Measurements from ENCODE around the gene PCTP.

PCTP gene

GRCh38 chr17:55773671-55774070 is 22.8 kb downstream of the PCTP start:
- TF ChIP-seq CTCF (IDR thresholded peaks at IDR 0.05; ENCODE audit: insufficient read depth, low read depth, low read length, missing control alignments), result no peak
- DNase-seq (ENCODE audit: low read depth), result no peak
- no peak overlapping the region for H3K4me3 ChIP-seq (ENCODE audit: low read depth, low read length)

GRCh38 chr17:55774846-55775271 is 24.0 kb downstream of the PCTP start:
- no peak for DNase-seq (ENCODE audit: low read depth)
- no peak for TF ChIP-seq CTCF (IDR thresholded peaks at IDR 0.05; ENCODE audit: insufficient read depth, low read depth, low read length, missing control alignments)
- no peak overlapping the region for H3K4me3 ChIP-seq (ENCODE audit: low read depth, low read length)

- DNase-seq (ENCODE audit: low read depth), result no peak
- no peak for TF ChIP-seq CTCF (IDR thresholded peaks at IDR 0.05; ENCODE audit: insufficient read depth, low read depth, low read length, missing control alignments)
- H3K4me3 ChIP-seq (ENCODE audit: low read depth, low read length), result no peak overlapping the region
Measured at GRCh38 chr17:55776271-55776670, 25.4 kb downstream of the PCTP start.

GRCh38 chr17:55777471-55777971 is 26.7 kb downstream of the PCTP start:
- H3K4me3 ChIP-seq (ENCODE audit: low read depth, low read length), result no peak overlapping the region

GRCh38 chr17:55778389-55779118 is 27.7 kb downstream of the PCTP start:
- no peak overlapping the region for H3K4me3 ChIP-seq (ENCODE audit: low read depth, low read length)
- no peak for DNase-seq (ENCODE audit: low read depth)
- no peak for TF ChIP-seq CTCF (IDR thresholded peaks at IDR 0.05; ENCODE audit: insufficient read depth, low read depth, low read length, missing control alignments)

More at GRCh38 chr17:55777471-55777971, 26.7 kb downstream of the PCTP start:
- DNase-seq (ENCODE audit: low read depth), result no peak
- TF ChIP-seq CTCF (IDR thresholded peaks at IDR 0.05; ENCODE audit: insufficient read depth, low read depth, low read length, missing control alignments), result no peak

- DNase-seq (ENCODE audit: low read depth), result no peak
- no peak for TF ChIP-seq CTCF (IDR thresholded peaks at IDR 0.05; ENCODE audit: insufficient read depth, low read depth, low read length, missing control alignments)
- no peak overlapping the region for H3K4me3 ChIP-seq (ENCODE audit: low read depth, low read length)
Measured at GRCh38 chr17:55783684-55784245, 32.9 kb downstream of the PCTP start.
